Measurements from ENCODE around the gene UQCRH. TPM values are rescaled to one million over a fixed set of nuclear protein-coding genes. Genes with fewer than 3 reads are reported as not detected.

The UQCRH gene
- total and polyA plus RNA-seq, 2 of the 8 experiments (the other 6 are each of a cell fraction or from before 2014, with no cell fraction given): 626 to 1,112 TPM

DNA sequence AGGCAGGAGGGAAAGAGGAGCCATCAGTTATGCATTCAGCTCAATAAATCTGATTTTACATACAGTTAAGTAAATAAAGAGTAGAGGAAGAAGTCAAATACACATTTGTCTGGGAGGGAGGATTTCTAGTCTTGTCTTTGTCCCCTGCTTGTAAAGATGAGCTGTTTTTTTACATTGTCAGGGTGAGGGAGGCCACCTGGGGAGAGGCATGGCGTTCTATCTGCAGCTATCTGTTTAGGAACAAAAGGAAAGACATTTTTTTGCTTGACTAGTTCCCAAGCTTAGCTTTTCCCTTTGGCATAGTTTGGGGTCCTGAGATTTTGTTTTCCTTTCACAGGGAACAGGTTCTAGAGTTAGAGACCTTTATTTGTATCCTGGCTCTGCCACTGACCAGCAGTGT lies 41.0 kb upstream of the UQCRH start (continued):
- TF ChIP-seq, protein P1, sequence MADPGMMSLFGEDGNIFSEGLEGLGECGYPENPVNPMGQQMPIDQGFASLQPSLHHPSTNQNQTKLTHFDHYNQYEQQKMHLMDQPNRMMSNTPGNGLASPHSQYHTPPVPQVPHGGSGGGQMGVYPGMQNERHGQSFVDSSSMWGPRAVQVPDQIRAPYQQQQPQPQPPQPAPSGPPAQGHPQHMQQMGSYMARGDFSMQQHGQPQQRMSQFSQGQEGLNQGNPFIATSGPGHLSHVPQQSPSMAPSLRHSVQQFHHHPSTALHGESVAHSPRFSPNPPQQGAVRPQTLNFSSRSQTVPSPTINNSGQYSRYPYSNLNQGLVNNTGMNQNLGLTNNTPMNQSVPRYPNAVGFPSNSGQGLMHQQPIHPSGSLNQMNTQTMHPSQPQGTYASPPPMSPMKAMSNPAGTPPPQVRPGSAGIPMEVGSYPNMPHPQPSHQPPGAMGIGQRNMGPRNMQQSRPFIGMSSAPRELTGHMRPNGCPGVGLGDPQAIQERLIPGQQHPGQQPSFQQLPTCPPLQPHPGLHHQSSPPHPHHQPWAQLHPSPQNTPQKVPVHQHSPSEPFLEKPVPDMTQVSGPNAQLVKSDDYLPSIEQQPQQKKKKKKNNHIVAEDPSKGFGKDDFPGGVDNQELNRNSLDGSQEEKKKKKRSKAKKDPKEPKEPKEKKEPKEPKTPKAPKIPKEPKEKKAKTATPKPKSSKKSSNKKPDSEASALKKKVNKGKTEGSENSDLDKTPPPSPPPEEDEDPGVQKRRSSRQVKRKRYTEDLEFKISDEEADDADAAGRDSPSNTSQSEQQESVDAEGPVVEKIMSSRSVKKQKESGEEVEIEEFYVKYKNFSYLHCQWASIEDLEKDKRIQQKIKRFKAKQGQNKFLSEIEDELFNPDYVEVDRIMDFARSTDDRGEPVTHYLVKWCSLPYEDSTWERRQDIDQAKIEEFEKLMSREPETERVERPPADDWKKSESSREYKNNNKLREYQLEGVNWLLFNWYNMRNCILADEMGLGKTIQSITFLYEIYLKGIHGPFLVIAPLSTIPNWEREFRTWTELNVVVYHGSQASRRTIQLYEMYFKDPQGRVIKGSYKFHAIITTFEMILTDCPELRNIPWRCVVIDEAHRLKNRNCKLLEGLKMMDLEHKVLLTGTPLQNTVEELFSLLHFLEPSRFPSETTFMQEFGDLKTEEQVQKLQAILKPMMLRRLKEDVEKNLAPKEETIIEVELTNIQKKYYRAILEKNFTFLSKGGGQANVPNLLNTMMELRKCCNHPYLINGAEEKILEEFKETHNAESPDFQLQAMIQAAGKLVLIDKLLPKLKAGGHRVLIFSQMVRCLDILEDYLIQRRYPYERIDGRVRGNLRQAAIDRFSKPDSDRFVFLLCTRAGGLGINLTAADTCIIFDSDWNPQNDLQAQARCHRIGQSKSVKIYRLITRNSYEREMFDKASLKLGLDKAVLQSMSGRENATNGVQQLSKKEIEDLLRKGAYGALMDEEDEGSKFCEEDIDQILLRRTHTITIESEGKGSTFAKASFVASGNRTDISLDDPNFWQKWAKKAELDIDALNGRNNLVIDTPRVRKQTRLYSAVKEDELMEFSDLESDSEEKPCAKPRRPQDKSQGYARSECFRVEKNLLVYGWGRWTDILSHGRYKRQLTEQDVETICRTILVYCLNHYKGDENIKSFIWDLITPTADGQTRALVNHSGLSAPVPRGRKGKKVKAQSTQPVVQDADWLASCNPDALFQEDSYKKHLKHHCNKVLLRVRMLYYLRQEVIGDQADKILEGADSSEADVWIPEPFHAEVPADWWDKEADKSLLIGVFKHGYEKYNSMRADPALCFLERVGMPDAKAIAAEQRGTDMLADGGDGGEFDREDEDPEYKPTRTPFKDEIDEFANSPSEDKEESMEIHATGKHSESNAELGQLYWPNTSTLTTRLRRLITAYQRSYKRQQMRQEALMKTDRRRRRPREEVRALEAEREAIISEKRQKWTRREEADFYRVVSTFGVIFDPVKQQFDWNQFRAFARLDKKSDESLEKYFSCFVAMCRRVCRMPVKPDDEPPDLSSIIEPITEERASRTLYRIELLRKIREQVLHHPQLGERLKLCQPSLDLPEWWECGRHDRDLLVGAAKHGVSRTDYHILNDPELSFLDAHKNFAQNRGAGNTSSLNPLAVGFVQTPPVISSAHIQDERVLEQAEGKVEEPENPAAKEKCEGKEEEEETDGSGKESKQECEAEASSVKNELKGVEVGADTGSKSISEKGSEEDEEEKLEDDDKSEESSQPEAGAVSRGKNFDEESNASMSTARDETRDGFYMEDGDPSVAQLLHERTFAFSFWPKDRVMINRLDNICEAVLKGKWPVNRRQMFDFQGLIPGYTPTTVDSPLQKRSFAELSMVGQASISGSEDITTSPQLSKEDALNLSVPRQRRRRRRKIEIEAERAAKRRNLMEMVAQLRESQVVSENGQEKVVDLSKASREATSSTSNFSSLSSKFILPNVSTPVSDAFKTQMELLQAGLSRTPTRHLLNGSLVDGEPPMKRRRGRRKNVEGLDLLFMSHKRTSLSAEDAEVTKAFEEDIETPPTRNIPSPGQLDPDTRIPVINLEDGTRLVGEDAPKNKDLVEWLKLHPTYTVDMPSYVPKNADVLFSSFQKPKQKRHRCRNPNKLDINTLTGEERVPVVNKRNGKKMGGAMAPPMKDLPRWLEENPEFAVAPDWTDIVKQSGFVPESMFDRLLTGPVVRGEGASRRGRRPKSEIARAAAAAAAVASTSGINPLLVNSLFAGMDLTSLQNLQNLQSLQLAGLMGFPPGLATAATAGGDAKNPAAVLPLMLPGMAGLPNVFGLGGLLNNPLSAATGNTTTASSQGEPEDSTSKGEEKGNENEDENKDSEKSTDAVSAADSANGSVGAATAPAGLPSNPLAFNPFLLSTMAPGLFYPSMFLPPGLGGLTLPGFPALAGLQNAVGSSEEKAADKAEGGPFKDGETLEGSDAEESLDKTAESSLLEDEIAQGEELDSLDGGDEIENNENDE (IDR thresholded peaks at IDR 0.05; ENCODE audit: insufficient replicate concordance, low read length): no peak
- no peak for TF ChIP-seq SP2 (IDR thresholded peaks at IDR 0.05; ENCODE audit: low read length)
- TF ChIP-seq PHF8 (conservative IDR thresholded peaks at IDR 0.05; ENCODE audit: low read depth, low read length): no peak
- no peak for TF ChIP-seq SUZ12 (IDR thresholded peaks at IDR 0.05; ENCODE audit: low read length)
- no peak for TF ChIP-seq GABPA (IDR thresholded peaks at IDR 0.05; ENCODE audit: borderline replicate concordance, insufficient read depth, low read length)
- no peak for TF ChIP-seq BACH1 (IDR thresholded peaks at IDR 0.05; ENCODE audit: low read length)
- no peak for TF ChIP-seq SP1 (IDR thresholded peaks at IDR 0.05; ENCODE audit: low read depth, low read length)
- TF ChIP-seq, protein P2, sequence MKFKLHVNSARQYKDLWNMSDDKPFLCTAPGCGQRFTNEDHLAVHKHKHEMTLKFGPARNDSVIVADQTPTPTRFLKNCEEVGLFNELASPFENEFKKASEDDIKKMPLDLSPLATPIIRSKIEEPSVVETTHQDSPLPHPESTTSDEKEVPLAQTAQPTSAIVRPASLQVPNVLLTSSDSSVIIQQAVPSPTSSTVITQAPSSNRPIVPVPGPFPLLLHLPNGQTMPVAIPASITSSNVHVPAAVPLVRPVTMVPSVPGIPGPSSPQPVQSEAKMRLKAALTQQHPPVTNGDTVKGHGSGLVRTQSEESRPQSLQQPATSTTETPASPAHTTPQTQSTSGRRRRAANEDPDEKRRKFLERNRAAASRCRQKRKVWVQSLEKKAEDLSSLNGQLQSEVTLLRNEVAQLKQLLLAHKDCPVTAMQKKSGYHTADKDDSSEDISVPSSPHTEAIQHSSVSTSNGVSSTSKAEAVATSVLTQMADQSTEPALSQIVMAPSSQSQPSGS (IDR thresholded peaks at IDR 0.05; ENCODE audit: low read length): no peak
- TF ChIP-seq GTF2F1 (IDR thresholded peaks at IDR 0.05; ENCODE audit: borderline replicate concordance, low read depth, low read length): no peak
